NCI-H2029 (cell line): ENCODE measurements around the gene KMT2E.

Experiments used
- DNase-seq: peaks from one replicate; lab custom pipeline; 2025; lab: John Stamatoyannopoulos, UW

KMT2E gene

GRCh38 chr7:105010504-105011130, 3.4 kb upstream of the KMT2E start:
- DNase-seq: no peak

DNA sequence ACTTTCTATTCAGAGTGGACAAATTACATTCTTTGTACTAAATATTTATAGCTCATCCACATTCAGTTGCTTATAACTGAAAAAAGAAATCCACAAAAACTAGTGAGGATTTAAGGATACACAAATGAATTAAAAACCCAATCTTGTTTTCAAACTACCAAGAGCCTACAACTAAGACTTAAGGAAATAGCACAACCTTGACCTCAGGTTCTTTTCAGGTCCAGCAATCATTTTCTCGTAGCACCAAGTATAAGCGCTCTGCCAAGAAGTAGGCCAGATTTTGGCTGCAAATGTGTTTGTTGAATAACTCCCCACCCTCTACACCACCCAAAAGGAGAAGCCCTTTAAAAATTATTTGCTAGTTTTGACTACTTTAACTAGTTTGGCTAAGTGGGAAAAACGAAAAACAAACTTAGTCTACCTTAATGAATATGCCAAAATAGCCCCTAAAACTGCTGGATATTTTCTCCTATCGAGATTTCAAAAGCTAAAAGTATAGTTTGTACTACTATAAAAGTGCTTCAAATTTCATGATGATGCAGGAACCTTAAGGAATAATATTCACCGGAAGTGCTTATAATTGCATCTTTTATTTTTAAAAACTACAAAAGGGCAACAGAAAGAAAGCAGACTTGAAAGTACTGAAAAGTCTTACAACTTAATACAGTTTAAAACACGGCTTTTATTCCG, 2.7 kb upstream of the KMT2E start:
- no peak for DNase-seq

DNA sequence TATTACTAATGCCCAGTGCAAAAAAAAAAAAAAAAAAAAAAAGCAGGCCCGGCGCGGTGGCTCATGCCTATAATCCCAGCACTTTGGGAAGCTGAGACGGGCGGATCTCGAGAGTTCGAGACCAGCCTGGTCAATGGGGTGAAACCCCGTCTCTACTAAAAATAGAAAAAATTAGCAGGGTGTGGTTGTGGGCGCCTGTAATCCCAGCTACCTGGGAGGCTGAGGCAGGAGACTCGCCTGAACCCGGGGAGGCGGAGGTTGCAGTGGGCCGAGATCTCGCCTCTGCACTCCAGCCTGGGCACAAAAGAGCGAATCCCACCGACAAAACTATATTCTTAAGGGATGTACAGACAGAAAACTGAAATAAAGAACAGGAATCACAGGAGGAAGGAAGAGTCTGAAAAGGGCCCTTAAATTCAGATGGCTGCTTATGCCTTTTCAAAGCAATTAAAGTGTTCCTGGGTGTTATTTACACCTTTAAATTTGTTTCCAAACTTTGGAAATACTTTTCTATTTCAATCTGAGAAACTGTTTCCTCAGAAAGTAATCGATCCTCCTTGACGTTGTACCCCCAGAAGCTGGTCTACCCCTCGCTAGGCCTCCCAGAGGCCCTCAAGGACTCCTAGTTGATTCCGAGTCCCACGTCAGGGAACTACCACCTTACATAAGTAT, 2.0 kb upstream of the KMT2E start:
- DNase-seq: no peak

DNA sequence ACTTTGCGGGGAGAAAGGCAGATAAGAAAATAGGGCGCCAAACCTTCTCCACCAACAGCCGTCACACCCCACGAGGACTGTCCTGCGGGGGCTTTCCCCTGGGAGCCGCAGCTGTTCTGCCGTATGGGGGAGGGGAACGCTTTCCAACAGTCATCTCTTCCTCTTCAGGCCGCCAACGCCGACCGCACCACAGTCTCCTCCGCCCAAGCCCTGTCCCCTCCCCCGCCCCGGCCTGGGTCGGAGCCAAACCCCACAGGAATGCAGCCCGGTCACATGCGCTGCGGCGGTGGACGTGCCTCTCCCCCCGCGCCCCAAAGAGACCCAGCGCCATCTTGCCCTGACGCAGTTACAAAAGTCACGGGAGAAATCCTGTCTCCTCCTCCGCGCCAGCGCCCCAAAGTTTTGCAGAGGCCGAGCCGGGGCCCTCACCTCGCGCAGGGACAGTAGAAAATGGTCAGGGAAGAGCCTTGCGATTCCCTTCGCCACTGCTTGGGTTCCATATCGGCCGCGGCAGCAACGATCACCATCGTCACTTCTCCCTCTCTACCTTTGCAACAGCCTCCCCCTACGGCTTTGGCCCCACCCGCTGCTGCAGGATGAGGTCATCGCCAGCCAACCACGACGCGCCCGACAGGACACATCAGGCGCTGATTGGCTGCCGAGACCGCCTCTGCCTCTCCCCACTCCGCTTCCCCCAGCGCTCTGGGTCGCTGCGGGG, 1.3 kb upstream of the KMT2E start:
- DNase-seq: peak; percentile 96

DNA sequence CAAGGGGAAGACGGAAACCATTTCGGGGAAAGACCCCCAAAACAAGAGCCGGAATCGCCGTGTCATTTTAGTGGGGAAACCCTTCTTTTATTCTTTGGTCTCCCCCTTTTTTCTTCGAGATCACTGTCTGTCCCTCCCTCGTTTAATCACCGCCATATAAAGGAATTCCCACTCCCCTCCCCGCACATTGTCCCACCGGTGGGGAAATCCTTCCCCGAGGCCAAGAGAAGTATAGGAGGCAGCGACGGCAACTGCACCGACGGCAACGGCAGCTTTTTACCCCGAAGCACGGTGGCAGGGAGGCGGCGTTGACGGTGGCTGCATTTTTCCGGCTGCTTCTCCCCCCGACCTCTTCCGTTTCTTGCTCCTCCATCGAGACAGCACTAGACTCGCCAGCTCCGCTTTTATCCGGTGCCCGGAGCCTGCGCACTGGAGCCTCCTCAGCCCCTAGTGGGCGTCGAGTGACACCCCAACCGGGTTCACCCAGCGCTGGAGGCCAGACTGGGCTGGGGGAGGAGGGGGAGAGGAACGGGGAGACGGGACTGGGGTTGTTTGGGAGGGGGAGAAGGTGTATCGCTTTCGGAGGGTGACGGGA, 687 bp upstream of the KMT2E start:
- peak; percentile 87 for DNase-seq

DNA sequence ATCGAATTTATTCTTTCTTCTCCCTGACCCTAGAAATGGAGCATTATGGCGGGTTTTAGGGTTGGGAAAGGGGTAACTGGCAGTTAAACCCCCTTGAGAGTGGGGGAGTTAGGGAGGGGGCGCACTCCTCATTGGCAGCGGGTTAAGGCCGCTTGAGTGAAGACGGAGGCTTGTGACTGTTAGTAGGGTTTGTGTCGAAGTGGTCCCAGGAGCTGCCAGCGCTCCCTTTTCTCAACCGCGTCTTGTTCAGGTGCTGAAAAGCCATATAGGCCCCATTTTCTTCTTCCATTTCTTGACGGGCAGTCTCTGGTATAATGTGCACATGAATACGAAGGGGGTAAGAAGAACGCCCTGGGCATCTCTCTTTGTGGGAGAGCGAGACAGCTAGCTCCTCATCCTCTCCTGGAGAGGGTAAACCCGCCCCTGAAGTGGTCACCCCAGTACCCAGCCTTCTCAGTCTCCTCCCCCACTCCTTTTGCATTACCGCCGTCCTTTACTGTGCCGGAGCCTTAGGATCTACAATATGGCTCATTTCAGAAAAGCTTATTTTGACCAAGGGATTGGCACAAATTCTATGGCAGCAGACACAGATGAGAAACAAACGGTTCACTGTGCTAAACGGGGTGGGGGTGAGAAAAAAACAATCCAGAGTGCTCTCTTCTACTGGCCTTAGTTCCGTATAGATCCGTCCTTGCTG, 836 bp downstream of the KMT2E start:
- DNase-seq: no peak

DNA sequence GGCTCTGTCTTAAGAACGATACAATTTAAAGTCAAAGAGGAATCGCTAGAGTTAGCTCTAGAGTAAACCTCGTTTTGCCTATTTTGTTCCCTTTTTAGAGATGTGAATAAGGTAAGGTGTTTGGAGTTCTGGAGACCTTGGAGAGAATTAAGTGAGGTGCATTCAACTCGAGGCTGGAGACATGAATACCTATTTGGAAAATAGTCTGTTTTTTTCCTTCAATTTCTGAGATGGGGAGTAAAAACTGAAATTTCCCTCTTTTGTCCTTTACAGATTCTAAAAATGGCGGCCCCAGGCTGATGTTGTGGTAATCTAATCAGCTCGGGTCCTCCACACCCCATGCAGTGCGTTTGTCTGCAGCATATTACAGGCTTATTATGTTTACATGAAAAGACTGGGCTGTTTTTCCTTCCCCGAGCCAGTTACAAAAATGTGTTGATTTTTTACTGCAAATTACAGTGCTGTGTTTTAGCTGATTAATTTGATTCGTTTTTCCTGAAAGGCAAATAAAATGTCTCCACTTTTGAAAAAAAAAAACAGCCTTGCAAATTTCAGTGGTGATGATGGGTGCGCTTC, 1.5 kb downstream of the KMT2E start:
- DNase-seq: peak; percentile 19

GRCh38 chr7:105016068-105016708, 2.2 kb downstream of the KMT2E start:
- no peak for DNase-seq

- DNase-seq: no peak
Measured at GRCh38 chr7:105016709-105017656, 3.0 kb downstream of the KMT2E start.

DNA sequence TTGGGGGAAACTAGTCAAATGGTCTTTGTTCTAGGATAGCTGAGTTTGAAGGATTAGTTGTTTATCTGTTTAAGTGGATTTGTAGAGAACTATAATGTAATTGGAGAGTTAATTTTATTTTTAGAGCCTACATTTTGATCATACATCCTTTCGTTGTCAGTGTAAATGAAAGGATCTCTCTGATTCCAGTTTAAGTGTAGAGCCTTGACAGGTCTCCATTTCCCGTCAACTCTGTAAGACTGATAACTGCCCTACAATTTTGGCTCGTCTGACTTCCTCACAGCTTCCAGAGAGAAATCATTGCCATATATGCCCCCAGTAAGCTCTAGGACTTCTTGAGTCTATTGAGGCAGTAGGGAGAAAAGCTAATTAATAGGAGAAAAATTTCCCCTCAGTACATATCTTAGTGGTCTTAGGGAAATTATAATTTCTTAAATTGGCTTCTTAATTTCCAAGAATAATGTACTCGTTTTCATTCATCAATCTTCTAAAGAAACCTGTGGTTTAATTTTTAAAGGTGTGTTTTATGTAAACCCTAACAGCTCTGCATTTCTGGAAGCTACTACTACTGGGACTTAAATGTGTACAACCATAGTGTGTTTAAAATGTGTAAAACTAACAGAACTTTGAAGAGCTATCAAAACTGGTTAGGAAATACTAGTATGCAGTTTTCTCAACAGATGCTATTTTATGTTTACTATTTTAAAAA, 3.8 kb downstream of the KMT2E start:
- no peak for DNase-seq

GRCh38 chr7:105019269-105019668, 5.3 kb downstream of the KMT2E start:
- DNase-seq: no peak

DNA sequence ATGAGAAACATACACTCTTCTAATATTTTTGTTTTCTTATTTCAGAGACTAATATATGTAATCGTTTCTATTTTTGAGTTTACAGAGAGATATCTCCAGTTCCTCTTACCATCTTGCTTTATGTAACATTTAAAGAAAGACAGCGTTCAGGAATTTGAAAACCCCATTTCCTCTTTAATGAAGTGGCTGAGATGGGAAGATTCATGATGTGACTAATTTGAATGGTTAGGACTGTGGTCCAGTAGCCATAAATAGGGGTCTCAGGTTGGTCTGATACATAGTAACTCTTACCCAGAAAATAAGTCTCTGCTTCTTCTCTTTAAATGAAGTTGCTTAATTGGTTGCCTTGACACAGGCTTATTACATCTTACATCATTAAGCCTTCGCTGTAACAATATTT, 6.9 kb downstream of the KMT2E start:
- DNase-seq: no peak

GRCh38 chr7:105021352-105021751, 7.3 kb downstream of the KMT2E start:
- DNase-seq: no peak

DNA sequence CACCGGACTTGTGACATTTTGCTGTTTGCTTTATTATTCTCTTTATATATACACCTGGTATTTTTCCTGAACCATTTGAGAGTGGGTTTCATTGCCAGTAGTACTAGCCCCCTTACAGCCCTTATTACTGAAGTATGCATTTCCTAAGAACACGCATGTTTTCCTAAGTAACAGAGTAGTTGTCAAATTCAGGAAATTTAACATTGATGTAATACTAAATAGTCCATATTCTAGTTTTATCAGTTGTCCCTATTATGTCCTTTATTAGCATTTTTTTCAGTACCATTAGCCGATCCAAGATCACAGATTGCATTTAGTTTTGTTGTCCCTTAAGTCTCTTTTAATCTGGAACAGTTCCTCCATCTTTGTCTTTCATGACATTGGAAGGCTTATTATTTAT, 8.0 kb downstream of the KMT2E start:
- no peak for DNase-seq

GRCh38 chr7:105022458-105022857, 8.5 kb downstream of the KMT2E start:
- DNase-seq: no peak

DNA sequence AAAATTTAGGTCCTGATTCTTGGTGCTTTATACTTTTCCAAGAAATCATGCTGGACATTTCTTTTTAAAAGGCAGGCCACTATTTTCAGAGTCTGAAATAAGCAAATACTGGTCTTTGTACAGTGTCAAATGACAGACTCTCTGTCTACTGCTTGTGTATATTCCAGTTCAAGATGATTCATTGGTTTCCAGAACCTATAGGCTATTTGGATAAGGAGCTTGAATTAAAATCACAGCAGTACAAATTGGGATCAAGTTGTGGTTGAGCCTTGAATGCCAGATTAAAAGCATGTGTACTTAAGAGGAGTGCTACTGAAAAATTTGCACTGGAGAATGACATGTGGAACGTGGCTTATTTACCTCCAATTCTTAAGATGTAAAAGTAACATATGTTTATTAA, 10.7 kb downstream of the KMT2E start:
- DNase-seq: peak; percentile 55

DNA sequence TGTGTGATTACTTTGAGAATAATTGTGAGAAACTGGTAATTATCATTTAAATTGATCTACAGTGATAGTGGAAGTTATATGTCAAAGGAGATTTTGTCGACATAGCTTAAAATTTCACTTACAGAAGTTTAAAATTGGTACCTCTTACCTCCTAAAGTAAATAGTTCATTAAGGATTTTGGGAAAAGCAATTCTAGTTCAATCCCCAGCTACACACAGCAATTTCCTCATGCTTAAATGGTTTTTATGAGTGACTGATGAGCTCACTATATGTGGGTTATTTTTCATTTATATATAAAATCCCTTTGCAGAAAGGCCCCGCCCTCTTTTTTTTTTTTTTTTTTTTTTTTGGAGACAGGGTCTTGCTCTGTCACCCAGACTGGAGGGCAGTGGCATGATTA, 12.7 kb downstream of the KMT2E start:
- no peak for DNase-seq

GRCh38 chr7:105027176-105027853, 13.3 kb downstream of the KMT2E start:
- peak; percentile 37 for DNase-seq

DNA sequence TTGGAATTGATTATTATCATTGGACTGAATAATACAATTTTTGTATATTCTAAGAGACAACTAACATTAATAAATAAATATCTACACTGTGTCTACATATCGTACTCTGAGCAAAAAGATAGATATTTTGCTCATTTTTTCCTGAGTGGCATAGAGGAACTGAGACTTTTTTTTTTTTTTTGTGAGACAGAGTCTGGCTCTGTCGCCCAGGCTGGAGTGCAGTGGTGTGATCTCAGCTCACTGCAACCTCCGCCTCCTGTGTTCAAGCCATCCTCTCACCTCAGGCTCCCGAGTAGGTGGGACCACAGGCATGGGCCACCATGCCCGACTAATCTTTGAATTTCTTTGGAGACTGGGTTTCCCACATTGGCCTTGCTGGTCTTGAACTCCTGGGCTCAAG, 14.0 kb downstream of the KMT2E start:
- DNase-seq: no peak
